Panc1 (cell line): ENCODE measurements around the gene RIPOR3. TPM values are rescaled to one million over a fixed set of nuclear protein-coding genes. Genes with fewer than 3 reads are reported as not detected.
A peak's percentile ranks its signal among the peaks of the same experiment; 100 is the strongest.

Experiments used
- ATAC-seq: fragments of 200-7000 bp; cut with Tn5 transposase; 2 replicates; pipeline ENCODE4 v1.9.1; 2020; ENCODE audit warnings: mild to moderate bottlenecking, moderate library complexity
- BruUV-seq: library from RNA; stranded (reverse); fragments of 400-500 nt; replicated peaks from 2 replicates; lab custom pipeline; 2021; lab: Mats Ljungman, UMichigan
- CTCF ChIA-PET: fragments of 300-600 bp; sonication (Branson Sonifier 250); formaldehyde crosslinking; loops from one replicate; lab custom pipeline; 2022; ENCODE audit warnings: antibody characterized with exemption; lab: Charles Lee
- POLR2A ChIA-PET: fragments of 300-600 bp; sonication (Branson Sonifier 250); formaldehyde crosslinking; loops from one replicate; lab custom pipeline; 2022; ENCODE audit warnings: antibody characterized with exemption; lab: Charles Lee
- DNase-seq: peaks from one replicate; pipeline ENCODE4 v3.0.0-alpha.2; 2010; ENCODE audit warnings: low read depth, low spot score
- H3K27ac ChIP-seq: 2 replicates; pipeline ENCODE4 v1.5.1; 2011; ENCODE audit warnings: mild to moderate bottlenecking, low read length, inconsistent platforms
- H3K27me3 ChIP-seq: fragments of 200-500 bp; sonication (Bioruptor generic); 2 replicates; pipeline ENCODE4 v1.6.0; 2014; ENCODE audit warnings: low read length, inconsistent platforms; ENCODE audit not compliant: control insufficient read depth, insufficient read depth
- H3K36me3 ChIP-seq: fragments of 200-500 bp; sonication (Bioruptor generic); 2 replicates; pipeline ENCODE4 v1.5.1; 2014; ENCODE audit warnings: inconsistent platforms, mild to moderate bottlenecking, low read length, moderate library complexity; ENCODE audit not compliant: control insufficient read depth, insufficient read depth
- H3K4me1 ChIP-seq: 2 replicates; pipeline ENCODE4 v1.5.1; 2011; ENCODE audit warnings: inconsistent platforms, mild to moderate bottlenecking, low read length, moderate library complexity; ENCODE audit not compliant: control insufficient read depth, insufficient read depth
- H3K4me3 ChIP-seq, 2 experiments: 2 replicates each; pipeline ENCODE4 v1.5.1; 2011 to 2012; ENCODE audit warnings: low read depth in 2 of 2, low read length in 2 of 2, mild to moderate bottlenecking in 2 of 2, inconsistent platforms in 1 of 2, moderate library complexity in 1 of 2
- H3K9me3 ChIP-seq: fragments of 200-500 bp; sonication (Bioruptor generic); 2 replicates; pipeline ENCODE4 v1.5.1; 2014; ENCODE audit warnings: low read depth, mild to moderate bottlenecking, inconsistent platforms, low read length, moderate library complexity; ENCODE audit not compliant: control insufficient read depth, insufficient read depth
- POLR2AphosphoS5 ChIP-seq: IDR thresholded peaks from 2 replicates; pipeline ENCODE4 v1.6.1; 2012; ENCODE audit warnings: mild to moderate bottlenecking, low read depth, low read length, moderate library complexity
- SIN3A ChIP-seq: IDR thresholded peaks from 2 replicates; pipeline ENCODE4 v1.6.1; 2012; ENCODE audit warnings: low read depth, mild to moderate bottlenecking, low read length, moderate library complexity, borderline replicate concordance; ENCODE audit not compliant: insufficient read depth
- TCF7L2 ChIP-seq: IDR thresholded peaks from 2 replicates; pipeline ENCODE4 v1.6.1; 2011; ENCODE audit warnings: mild to moderate bottlenecking, low read depth, low read length, inconsistent platforms
- in situ Hi-C: cut with HindIII; loops from 2 replicates; pipeline ENCODE4 v1.10.0; 2016; ENCODE audit warnings: low sequenced_read_pairs, low pct_unique_long_range_greater_than_20kb
- intact Hi-C: fragments of 100-400 bp; cut with micrococcal nuclease; formaldehyde crosslinking; loops from one replicate; pipeline ENCODE4 v1.10.0; 2022; ENCODE audit not compliant: unreplicated experiment
- total RNA-seq: library from RNA; stranded (reverse); gene quantifications from one replicate; pipeline ENCODE4 v1.2.1, GENCODE V29; 2021; ENCODE audit not compliant: unreplicated experiment
- TF ChIP-seq, protein P1 (sequence below), 2 experiments: IDR thresholded peaks; 2 replicates each; pipeline ENCODE4 v1.6.1; 2011 to 2012; ENCODE audit warnings: low read depth in 2 of 2, control low read depth in 1 of 2, low read length in 1 of 2, mild to moderate bottlenecking in 1 of 2, moderate library complexity in 1 of 2; ENCODE audit not compliant: insufficient read depth in 1 of 2
- TF ChIP-seq, protein P2 (sequence below): fragments of 450-650 bp; IDR thresholded peaks from 2 replicates; pipeline ENCODE4 v1.5.1; 2017; ENCODE audit warnings: mild to moderate bottlenecking

The RIPOR3 gene
- total RNA-seq, 1 experiment from 2014 or later: 92.5 TPM

GRCh38 chr20:50589548-50590347 lies 101.6 kb downstream of the RIPOR3 start:
- BruUV-seq: no TSS peak
- Histone ChIP-seq H3K27me3 (no peaks in the 10 kb centered on the region), H3K4me1 (peaks cover 77% of the 10 kb centered on the region), H3K36me3 (peaks cover 11% of the 10 kb centered on the region), H3K27ac (peak overlapping the region; percentile 69), H3K9me3 (no peaks in the 10 kb centered on the region), H3K4me3 (no peak overlapping the region)
- POLR2A ChIA-PET: interaction anchor here (0.6 kb wide), 1 partner anchor 342 kb away, joined by 3 read pairs; no protein-coding TSS in a partner anchor
- DNase-seq (no peak), ATAC-seq (no peak)
- intact Hi-C loops: no loop called here
- TF ChIP-seq POLR2AphosphoS5: no peak
- in situ Hi-C loops: no loop called here
- CTCF ChIA-PET: interaction anchor here (0.7 kb wide), 1 partner anchor 182 kb away, joined by 3 read pairs; no protein-coding TSS in a partner anchor

GRCh38 chr20:50588034-50588736 lies 103.2 kb downstream of the RIPOR3 start:
- peaks cover 73% of the 10 kb centered on the region for H3K4me1 ChIP-seq
- ATAC-seq (peak; percentile 63), DNase-seq (no peak)
- ChIA-PET POLR2A (no interaction called here), CTCF (interaction anchor here (0.6 kb wide), 2 partner anchors 11 to 20 kb away, joined by 3 to 6 read pairs; no protein-coding TSS in a partner anchor)
- peaks cover 13% of the 10 kb centered on the region for H3K36me3 ChIP-seq
- H3K9me3 ChIP-seq: no peaks in the 10 kb centered on the region
- no peak overlapping the region for H3K4me3 ChIP-seq
- TF ChIP-seq TCF7L2 (no peak), POLR2AphosphoS5 (0 out of 2 replicates have a peak, but pooled peaks have one; percentile 12), SIN3A (no peak)
- TF ChIP-seq, protein P1, sequence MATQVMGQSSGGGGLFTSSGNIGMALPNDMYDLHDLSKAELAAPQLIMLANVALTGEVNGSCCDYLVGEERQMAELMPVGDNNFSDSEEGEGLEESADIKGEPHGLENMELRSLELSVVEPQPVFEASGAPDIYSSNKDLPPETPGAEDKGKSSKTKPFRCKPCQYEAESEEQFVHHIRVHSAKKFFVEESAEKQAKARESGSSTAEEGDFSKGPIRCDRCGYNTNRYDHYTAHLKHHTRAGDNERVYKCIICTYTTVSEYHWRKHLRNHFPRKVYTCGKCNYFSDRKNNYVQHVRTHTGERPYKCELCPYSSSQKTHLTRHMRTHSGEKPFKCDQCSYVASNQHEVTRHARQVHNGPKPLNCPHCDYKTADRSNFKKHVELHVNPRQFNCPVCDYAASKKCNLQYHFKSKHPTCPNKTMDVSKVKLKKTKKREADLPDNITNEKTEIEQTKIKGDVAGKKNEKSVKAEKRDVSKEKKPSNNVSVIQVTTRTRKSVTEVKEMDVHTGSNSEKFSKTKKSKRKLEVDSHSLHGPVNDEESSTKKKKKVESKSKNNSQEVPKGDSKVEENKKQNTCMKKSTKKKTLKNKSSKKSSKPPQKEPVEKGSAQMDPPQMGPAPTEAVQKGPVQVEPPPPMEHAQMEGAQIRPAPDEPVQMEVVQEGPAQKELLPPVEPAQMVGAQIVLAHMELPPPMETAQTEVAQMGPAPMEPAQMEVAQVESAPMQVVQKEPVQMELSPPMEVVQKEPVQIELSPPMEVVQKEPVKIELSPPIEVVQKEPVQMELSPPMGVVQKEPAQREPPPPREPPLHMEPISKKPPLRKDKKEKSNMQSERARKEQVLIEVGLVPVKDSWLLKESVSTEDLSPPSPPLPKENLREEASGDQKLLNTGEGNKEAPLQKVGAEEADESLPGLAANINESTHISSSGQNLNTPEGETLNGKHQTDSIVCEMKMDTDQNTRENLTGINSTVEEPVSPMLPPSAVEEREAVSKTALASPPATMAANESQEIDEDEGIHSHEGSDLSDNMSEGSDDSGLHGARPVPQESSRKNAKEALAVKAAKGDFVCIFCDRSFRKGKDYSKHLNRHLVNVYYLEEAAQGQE (IDR thresholded peaks at IDR 0.05; ENCODE audit: insufficient read depth in 1 of 2, low read depth in 2 of 2, low read length in 1 of 2): no peak
- TF ChIP-seq, protein P2, sequence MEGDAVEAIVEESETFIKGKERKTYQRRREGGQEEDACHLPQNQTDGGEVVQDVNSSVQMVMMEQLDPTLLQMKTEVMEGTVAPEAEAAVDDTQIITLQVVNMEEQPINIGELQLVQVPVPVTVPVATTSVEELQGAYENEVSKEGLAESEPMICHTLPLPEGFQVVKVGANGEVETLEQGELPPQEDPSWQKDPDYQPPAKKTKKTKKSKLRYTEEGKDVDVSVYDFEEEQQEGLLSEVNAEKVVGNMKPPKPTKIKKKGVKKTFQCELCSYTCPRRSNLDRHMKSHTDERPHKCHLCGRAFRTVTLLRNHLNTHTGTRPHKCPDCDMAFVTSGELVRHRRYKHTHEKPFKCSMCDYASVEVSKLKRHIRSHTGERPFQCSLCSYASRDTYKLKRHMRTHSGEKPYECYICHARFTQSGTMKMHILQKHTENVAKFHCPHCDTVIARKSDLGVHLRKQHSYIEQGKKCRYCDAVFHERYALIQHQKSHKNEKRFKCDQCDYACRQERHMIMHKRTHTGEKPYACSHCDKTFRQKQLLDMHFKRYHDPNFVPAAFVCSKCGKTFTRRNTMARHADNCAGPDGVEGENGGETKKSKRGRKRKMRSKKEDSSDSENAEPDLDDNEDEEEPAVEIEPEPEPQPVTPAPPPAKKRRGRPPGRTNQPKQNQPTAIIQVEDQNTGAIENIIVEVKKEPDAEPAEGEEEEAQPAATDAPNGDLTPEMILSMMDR: peak; percentile 98
- in situ Hi-C loops: no loop called here
- no peaks in the 10 kb centered on the region for H3K27me3 ChIP-seq
- no TSS peak for BruUV-seq
- intact Hi-C loops: no loop called here
- H3K27ac ChIP-seq: peak overlapping the region; percentile 70
